Hematopoietic multipotent progenitor cell (in vitro differentiated cells): ENCODE measurements around the gene PCNX4. TPM values are rescaled to one million over a fixed set of nuclear protein-coding genes. Genes with fewer than 3 reads are reported as not detected.

Experiments
- DNase-seq, 3 donors: peaks; one replicate each; pipeline ENCODE4 v3.0.0-alpha.2; 2011 to 2015; ENCODE audit warnings: low read depth in 2 of 3, low spot score in 2 of 3
- total RNA-seq: library from RNA; depleted of rRNA; stranded (reverse); fragments of >200 nt; gene quantifications from one replicate; pipeline ENCODE4 v1.2.3, GENCODE V29; 2012

PCNX4 gene
- total RNA-seq, 1 donor = 51.4 TPM

GRCh38 chr14:60170948-60171347, 79.2 kb downstream of the PCNX4 start:
- DNase-seq = no peak

DNA sequence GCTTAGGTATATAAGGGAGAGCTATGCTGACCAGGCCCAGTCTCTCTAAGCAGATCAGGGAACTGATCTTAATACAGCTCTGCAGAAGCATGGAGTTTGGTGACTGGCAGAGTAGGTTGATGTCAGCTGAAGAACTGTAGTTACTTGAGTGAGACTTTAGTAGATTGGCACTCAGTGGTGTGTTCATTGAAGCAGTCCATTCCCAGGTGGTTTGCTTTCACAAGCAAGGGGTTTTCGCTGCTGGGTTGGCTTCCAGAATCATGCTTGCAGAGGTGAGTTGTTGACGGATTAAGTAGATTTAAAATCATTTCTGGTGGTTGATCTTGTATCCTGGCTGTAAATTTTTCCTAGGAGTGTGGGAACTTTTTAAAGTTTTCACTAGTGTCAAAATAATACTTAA, 80.0 kb downstream of the PCNX4 start:
- no peak for DNase-seq

- DNase-seq = no peak
Observed at GRCh38 chr14:60174352-60175254, 82.9 kb downstream of the PCNX4 start.

GRCh38 chr14:60175255-60175902, 83.7 kb downstream of the PCNX4 start:
- DNase-seq = no peak

DNA sequence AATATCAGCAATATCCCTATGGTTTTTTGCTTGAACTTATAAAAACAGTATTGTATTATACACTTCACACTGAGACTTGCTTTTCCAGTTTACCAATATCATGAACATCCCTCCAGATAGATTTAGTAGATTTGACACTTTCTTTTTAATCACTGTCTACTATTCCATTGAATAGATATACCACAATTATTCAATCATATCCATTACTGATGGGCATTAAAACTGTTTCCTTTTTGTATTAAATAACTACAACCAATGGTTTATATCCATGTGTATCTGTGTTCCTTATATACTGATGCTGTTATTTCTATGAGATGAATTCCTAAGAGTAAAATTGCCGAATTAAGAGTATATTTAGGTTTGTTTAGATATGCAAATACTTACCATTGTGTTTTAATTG, 86.4 kb downstream of the PCNX4 start:
- DNase-seq = no peak

DNA sequence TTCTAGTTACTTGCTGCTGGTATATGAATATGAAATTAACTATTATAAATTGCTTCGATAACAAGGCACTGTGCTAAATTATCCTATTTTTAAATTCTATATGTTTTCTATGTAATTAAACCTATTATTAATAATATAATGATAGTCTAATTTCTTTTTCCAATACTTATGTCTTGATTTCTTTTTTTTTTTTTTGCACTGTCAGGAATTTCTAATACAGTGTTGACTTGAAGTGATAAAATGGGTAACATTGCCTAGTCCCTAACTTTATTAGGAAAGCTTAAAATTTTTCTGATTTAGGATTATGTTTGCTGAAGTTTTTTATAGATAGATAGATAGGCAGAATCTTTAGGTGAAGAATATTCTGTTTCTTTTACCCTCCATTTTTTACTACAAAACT, 87.1 kb downstream of the PCNX4 start:
- DNase-seq = no peak

DNA sequence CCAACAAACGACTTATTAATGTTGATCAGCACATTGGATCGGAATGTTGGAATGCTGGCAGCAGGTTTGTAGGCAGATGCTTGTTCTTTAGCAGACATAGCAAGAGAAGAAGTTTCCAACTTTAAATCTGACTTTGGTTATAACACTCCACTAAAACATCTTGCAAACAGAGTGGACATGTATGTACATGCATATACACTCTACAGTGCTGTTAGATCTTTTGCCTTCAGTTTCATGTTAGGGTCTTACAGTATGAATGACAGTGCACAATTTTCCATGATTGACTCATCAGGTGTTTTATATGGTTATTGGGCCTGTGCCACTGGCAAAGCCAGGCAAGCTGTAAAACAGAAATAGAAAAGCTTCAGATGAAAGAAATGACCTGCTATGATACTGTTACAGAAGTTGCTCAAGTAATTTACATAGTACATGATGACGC, 87.7 kb downstream of the PCNX4 start:
- no peak for DNase-seq

- no peak for DNase-seq
Observed at GRCh38 chr14:60183138-60183537, 91.4 kb downstream of the PCNX4 start.

- DNase-seq = peak in 1 of 3 donors; percentile 21
Observed at GRCh38 chr14:60183741-60184140, 92.0 kb downstream of the PCNX4 start.

- peak; percentile 37 to 91 (median 65) for DNase-seq
Observed at GRCh38 chr14:60184146-60184904, 92.6 kb downstream of the PCNX4 start.

DNA sequence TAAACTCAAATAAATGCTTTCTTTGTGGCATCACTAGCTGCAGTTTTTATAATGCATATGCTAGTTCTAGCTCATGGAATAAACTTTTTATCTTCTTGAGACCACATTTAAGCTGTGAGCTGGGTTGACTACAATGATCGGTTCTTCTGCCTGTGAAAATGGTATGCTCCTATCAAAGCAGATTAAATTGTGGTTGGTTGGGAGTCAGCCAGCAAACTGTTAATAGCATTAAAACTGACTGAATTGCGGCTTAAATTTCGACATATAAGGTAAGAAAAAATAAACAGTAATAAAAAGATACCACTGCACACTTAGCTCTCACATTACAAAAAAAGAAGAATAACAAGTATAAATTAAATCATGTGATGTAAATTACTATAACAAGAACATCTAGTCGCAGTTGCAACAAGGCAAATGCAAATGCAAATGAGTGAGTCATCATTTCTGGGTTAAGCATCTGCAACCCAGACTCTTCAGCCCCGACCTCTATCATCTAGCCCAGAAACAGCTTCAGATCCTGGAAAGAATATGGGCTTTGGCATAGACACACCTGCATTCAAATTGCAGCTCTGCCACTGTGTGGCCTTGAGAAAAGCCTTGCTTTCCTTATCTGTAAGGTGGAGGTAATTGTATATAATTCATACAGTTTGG, 93.3 kb downstream of the PCNX4 start:
- DNase-seq = no peak

GRCh38 chr14:60188115-60188514, 96.4 kb downstream of the PCNX4 start:
- DNase-seq = peak in 1 of 3 donors; percentile 64

DNA sequence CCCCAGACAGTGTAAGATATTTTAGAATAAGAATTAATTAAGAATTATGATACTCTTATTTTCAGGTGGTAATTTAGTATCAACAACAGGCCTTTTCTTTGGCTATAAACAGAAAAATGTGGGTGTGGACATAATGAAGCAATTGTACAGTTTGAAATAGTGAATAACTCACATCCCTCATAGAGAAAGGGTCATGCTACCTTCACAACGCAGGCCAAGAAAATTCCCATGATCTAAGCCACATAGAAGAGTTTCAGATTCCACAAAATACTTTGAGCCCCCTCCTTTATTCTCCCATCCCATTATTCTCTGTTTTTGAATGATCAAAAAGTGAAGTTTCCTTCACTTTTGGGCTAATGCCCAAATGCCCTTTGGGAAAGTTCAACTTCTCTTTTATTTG, 97.0 kb downstream of the PCNX4 start:
- no peak for DNase-seq

- no peak for DNase-seq
Observed at GRCh38 chr14:60189923-60190840, 98.5 kb downstream of the PCNX4 start.

DNA sequence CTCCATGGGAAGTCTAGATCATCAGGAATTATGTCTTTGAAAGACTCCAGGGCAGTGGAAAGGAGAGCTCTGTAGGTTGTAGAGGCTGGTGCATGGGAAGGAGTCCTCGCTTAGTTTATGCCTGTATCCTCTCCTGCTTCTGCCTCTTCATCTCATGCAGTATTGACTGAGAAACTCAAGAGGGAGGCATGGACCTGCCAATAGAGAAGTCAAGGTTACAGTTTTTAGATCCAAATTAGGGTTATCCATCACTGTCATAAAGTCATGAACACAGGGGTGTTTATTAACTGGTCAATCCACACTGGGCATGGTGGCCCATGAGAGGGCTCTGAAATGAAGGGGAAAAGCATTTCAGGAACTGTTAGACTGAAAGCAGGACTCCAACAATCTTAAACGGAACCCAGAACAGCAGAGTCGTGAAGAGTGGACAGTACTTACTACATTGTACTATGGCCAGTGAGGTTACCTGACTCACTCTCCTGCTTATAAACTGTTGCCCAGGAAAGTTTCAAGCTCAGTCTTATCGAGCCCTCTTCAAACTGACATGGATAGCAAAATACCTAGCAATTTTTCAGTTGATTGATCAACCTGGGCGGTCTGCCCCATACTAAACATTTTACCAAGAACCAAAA, 103.6 kb downstream of the PCNX4 start:
- DNase-seq = peak in 1 of 3 donors; percentile 57

DNA sequence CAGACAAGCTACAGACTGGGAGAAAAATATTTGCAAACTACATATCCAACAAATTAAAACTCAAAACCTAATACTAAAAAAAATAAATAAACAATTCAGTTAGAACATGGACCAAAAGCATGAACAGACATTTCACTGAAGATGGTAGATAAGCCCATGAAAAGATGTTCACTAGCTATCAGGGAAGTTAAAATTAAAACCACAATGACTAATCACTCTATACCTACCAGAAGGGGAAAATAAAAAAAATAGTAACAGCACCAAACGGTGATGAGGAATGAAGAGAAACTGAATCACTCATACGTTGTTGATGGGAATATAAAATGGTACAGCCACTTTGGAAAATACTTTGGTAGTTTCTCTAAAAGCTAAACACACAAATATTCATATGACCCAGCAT, 104.6 kb downstream of the PCNX4 start:
- DNase-seq = peak in 2 of 3 donors; percentile 36 to 71

GRCh38 chr14:60197629-60198303, 106.0 kb downstream of the PCNX4 start:
- no peak for DNase-seq

- no peak for DNase-seq
Observed at GRCh38 chr14:60199321-60199720, 107.6 kb downstream of the PCNX4 start.
